GM18909 (cell line): ENCODE data around the gene YIF1A.
"Not testable (repeated sequence)": the region's sequence is repeated elsewhere in the genome, so short reads cannot be mapped to it uniquely, and the experiment has no call there.

Experiments
- ATAC-seq: cut with Tn5 transposase; IDR thresholded peaks from one replicate; pipeline ENCODE4 v1.9.1; 2021; ENCODE audit warnings: mild to moderate bottlenecking; ENCODE audit not compliant: unreplicated experiment, poor library complexity

The YIF1A gene

DNA sequence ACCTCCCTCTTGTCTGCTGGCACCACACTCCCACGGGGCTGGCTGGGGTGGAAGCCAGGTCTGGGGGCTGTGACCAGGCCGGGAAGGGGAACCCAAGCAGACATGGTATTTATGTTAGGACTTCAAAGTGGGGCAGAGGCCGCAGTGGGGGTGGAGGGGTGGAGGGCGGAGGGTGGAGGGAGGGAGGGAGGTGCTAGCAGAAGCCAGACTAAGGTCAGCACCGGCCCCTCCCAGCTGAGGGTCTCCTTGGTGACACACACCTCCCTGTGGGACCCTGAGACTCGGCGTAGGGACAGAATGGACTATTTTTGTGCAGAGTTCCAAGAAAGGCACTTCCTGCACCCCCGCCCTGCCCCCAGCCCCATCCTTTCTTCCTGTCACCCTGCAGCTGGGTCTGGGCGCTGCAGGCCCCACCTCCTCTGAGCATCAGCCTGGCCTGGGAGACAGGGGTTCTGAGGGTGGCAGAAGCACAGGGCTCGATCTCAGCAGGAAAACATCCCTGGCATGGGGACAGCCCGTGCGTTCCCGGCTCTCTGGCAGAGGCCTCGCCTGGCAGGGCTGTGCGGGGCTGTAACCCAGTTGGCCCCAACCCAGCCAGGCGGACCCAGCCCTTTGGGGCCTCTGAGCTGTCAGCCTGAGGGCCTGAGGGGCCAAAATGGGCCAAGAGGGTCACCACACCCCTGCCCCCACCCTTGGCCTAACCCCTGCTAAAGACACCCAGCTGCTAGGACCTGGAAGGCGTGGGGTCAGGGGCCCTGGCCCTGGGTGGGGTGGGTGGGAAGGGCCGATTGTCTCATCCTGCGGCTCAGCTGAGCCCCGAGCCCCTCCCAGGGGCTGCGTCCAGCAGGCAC, 37.5 kb upstream of the YIF1A start:
- ATAC-seq, result no peak

DNA sequence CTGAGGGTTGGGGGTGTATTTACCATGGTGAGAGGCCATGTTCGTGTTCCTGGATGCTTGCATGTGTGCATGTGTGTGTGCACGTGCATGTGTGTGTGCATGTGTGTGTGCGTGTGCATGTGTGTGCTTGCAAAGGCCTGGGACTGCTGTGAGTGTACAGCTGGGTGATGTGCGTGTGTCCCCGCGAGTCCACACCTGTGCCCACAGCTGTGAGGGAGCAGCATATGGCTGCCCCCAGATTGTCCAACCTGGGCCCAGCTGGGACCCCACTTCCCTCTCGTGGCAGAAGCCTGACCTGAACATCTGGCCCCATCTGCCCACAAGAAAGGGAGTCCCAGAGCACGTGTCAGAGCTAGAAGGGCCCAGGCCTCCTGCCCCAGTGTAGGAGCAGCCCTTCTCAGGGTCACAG, 36.3 kb upstream of the YIF1A start:
- no peak for ATAC-seq

DNA sequence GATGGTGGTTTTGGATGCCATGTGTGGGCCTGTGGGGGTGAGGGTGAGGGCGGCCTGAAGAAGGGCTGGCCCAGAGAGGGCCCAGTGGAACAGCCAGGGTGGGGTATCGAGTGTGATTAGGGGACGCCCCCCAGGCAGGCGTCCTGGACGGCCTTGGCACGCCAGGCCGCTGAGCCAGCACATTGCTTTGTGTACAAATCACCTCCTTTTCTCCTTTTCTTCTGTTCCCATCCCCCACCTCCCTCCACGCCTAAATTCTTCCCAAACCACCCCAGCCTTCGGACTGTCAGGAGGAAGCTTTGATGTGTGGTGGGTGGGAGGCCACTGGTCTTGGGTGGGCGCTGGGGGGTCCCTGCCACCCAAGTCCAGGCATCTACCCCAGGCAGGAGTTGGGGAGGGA, 35.7 kb upstream of the YIF1A start:
- no peak for ATAC-seq

DNA sequence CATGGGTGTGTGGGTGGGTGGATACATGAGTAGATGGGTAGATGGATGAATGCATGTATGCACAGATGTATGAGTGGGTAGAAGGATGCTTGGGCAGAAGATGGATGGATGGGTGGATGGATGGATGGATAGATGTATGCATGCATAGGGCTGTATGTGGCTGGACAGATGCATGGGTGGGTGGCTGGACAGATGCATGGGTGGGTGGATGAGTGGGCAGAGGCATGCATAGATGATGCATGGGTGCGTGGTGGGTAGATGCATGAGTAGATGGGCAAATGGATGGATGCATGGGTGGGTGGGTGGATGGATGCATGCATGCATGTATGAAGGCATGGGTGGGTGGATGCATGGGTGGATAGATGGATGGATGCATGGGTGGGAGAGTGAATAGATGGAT, 34.7 kb upstream of the YIF1A start:
- ATAC-seq, result no peak

DNA sequence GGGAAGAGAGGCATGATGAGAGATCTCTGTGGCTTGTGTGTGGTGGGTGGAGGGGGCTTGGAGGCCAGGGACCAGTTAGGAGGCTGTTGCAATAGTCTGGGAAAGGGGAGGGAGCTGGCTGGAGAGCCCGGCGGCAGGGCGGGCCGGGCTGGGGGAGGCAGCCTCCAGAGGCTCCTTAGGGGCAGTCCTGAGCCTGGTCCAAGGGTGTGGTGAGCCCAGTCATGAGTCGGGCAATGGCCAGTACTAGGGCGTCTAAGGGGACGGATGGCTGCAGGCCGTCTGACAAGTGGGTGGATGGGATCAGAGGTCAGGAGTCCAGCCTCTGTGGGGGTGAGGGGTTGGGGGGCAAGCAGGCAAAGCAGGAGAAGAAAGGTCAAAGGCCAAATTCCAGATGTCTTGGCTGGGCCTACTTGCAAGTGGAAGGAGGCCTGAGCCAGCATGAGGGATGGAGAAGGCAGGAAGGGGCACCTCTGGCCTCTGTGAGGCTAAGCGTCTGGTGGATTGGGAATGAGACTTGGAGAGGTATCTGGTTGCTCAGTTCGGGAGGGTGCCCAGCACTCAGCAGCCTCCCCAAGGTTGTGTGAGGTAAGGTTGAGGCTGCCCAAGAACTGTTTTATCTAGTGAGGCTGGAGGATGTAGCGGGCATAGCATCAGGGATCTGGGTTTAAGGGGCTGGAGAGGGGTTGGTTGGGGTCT, 33.9 kb upstream of the YIF1A start:
- no peak for ATAC-seq

DNA sequence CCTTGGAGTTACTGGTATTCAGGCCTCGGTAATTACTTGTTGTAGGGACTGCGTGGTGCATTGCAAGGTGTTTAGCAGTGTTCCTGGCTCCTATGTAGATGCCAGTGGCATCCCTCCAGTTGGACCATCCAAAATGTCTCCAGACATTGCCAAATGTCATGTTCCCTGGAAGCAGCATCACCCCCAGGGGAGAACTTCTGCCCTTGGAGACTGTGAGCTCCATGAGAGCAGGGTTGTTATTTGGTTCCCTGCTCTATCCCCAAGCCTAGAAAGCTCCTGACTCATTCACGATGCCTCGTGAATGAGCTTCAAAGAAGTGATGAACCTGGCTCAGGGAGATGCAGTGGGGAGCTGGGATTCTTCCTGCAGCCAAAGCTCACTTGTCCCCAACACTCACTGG, 32.7 kb upstream of the YIF1A start:
- no peak for ATAC-seq

DNA sequence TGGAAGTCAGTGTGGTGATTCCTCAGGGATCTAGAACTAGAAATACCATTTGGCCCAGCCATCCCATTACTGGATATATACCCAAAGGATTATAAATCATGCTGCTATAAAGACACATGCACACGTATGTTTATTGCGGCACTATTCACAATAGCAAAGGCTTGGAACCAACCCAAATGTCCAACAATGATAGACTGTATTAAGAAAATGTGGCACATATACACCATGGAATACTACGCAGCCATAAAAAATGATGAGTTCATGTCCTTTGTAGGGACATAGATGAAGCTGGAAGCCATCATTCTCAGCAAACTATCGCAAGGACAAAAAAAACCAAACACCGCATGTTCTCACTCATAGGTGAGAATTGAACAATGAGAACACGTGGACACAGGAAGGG, 31.8 kb upstream of the YIF1A start:
- ATAC-seq, result not testable (repeated sequence)

DNA sequence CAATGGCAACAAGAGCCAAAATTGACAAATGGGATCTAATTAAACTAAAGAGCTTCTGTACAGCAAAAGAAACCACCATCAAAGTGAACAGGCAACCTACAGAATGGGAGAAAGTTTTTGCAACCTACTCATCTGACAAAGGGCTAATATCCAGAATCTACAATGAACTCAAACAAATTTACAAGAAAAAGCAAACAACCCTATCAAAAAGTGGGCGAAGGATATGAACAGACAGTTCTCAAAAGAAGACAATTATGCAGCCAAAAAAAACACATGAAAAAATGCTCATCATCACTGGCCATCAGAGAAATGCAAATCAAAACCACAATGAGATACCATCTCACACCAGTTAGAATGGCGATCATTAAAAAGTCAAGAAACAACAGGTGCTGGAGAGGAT, 31.3 kb upstream of the YIF1A start:
- not testable (repeated sequence) for ATAC-seq

DNA sequence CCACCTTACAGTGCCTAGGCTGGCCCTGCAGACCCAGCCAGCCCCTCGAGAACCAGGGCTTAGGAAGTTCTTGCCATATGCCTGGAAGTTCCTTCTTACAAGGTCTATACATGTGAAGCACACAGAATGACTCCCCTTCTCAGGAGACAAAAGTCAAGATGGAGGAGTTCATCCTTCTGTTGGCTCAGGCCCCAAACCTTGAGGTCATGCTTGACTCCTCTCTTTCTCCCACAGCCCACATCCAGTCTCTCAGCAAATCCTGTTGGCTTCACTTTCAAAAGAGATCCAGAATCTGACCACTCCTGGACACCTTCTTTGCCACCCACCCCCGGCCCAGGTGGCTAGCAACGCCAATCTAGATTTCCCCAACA, 29.6 kb upstream of the YIF1A start:
- ATAC-seq, result no peak

DNA sequence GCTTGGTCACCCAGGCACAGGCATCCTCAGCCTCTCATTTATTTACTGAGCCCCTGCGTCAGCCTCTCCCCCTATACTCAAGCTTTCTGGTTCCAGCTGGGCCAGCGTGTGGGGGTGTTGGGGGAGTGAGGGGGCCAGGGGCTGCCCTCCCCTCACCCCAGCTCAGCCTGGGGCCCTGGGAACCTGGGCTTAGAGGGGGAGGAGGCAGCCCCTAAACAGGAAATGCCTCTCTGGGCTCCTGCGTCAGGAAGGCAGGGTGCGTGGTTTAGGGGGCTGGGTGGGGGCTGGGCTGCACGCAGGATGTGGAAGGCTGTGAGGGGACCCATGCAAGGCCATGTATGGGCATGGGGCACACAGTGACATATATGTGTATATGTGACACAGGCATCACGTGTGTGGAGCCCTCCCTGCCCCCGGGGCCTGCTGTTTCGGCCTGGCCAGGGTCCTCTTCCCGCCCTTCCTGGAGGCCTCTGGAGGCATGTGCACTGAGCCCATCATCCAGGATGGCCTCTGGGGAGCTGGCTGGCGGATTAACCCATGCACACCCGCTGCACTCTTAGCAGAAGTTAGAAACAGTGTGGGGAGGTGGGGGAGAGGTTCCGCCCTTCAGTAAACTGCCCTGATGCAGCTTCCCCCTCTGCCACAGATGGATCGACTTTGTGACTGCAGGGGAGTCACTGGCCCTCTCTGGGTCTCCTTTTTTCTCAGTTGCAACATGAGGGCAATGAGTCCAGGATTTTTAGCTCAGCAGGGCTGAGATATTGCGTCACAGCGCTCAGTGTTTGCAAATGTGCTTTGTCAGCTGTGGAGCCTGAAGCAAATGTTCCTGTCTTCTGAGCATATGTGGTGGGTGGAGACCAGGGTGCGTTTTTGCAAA, 29.0 kb upstream of the YIF1A start:
- ATAC-seq, result no peak

DNA sequence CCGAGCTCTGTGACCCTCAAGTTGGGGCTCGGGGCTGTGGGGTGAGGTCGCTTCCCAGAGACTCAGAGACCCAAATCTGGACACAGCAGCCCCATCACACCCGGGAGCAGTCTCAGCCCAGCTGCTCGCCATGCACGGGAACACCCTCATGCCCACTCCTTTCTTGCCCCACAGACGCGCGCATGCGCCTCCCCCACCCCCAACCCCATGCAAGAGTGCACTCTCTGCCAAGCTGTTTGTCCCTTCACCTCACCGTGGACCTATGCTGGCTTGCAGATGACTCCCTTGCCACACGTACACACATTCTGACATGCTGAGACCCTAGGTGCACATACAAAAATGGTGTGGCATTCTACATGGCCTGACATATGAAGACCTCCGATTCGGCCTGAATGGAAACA, 28.4 kb upstream of the YIF1A start:
- ATAC-seq, result no peak

DNA sequence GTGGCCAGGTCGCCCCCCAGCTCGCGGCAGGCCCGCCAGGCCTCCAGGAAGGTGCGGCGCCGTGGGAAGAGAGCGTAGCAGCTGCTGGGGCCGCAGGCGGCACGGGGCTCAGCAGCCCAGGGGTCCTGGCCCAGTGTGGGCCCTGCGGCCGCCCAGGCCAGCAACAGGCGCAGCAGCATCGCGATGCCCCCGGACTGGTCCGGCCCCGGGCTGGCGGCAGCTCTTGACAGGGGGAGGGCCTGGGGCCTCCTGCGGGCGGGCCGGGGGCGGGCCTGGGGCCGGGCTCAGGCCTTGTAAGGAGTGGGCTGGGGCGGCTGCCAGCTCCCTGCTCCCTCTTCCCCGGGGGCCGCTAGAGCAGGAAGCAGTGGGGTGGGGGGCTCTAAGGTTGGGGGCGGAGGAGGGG, 27.9 kb upstream of the YIF1A start, which contains the start of gene CD248:
TSS of gene CD248 (minus strand) at position 196 of the 403 bp plus-strand sequence. CDS start at position 179, 17 bp downstream.
- ATAC-seq, result no peak

DNA sequence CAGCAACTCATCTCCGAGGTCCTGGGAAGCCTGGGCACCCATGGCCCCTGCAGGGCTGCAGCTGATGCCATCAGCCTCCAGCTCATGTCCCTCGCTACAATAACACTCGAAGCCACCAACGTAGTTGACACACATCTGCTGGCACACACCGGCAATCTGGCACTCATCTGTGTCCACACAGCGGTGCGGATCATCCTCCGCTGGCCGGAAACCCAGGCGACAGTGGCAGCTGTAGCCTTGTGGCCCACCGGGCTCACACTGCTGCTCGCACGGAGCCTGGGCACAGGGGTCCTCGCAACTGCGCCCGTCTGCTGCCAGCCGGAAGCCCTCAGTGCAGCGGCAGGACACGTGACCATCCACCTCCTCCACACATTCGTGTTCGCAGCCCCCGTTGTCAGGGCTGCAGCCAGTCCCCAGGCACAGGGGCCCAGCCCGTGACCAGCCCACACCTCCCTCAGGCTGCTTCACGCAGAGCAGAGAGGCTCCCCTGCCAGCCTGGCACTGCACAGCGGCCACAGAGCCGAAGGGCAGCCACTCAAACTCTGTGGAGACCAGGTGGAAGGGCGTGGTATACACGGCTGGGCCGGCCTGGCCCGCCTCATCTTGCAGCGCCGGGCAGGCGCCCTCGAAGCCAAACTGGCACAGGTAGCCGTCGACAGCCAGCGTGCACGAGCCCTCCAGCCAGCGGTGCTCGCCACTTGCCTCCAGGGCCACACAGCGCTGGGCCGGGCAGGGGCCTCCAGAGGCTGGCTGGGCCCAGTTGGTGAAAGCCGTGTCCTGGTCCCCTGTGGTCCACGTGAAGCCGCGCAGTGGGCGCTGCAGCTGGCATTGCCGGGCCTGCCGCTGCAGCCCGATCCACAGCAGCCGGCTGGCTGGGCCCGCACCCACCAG, 27.2 kb upstream of the YIF1A start:
- ATAC-seq, result no peak

DNA sequence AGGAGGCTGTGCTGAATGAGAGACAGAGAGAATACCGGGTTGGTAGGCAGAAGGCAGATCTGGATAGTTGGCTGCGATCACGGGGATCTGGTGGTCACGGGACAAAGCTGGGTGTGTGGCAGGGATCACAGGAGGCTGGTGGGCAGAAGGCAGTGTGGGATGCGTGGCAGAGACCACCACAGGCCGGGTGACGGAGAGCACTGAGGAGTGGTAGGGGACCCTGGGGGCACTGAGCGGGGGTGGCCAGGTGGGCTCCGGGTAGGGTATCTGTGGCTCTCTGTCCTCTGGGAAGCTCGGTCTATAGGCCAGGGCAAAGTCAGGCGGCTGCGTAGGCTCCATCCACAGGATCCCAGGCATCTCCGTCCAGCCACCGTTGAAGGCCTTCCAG, 26.5 kb upstream of the YIF1A start:
- ATAC-seq, result no peak

DNA sequence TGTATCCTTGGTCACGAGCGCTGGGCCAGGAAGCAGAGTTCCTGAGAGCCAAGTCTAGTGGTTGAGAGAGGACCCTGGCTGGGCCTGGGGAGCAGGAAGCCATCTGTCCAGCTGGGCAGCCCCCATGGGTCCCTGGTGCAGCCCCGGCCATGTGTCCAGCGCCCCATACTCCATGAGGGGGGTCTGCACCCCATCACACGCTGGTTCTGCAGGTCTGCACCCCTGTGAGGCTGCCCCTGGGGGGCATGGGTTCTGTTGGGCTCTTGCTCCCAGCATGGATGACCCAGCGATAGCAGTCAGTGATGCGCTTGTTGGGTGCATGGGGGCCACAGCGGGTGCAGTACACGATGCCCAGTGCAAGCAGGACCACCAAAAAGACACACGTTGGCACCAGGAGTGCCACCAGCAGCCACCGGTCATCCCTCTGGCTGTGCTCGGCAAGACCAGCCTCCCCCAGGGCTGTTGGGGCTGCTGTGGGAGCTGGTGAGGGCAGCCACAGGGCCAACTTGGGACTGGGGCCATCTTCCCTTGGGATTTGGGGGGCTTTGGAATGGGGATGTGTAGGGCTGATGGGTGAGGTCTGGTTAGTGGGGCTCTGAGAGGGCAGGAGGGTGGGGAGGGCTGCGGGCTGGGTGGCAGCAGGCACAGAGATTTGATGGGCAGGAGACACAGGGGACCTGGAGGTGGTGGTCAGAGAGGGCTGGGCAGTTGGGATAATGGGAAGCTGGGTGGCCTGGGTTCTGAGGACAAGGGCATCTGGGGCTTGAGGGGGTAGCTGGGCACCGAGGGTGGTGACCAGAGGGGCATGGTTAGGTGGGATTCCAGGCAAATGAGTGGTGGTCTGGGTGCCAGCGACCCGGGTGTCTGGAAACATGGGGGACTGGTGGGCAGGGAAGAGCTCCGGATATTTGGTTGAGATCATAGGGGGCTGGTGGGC, 25.9 kb upstream of the YIF1A start:
- no peak for ATAC-seq

DNA sequence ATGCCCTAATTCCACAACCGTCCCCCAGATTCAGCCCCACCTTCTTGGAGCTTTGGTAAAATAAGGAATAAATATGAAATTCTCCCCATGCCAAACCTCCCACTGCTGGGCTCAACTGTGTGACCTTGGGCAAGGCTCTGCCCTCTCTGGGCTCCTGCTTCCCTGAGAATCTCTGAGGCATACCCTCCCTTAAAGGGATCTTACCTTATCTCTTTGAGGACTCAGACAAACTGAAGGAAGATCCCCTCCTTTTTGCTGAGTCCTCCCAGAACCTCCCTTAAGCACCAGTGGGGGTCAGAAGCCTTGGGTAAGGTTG, 25.2 kb upstream of the YIF1A start:
- no peak for ATAC-seq

DNA sequence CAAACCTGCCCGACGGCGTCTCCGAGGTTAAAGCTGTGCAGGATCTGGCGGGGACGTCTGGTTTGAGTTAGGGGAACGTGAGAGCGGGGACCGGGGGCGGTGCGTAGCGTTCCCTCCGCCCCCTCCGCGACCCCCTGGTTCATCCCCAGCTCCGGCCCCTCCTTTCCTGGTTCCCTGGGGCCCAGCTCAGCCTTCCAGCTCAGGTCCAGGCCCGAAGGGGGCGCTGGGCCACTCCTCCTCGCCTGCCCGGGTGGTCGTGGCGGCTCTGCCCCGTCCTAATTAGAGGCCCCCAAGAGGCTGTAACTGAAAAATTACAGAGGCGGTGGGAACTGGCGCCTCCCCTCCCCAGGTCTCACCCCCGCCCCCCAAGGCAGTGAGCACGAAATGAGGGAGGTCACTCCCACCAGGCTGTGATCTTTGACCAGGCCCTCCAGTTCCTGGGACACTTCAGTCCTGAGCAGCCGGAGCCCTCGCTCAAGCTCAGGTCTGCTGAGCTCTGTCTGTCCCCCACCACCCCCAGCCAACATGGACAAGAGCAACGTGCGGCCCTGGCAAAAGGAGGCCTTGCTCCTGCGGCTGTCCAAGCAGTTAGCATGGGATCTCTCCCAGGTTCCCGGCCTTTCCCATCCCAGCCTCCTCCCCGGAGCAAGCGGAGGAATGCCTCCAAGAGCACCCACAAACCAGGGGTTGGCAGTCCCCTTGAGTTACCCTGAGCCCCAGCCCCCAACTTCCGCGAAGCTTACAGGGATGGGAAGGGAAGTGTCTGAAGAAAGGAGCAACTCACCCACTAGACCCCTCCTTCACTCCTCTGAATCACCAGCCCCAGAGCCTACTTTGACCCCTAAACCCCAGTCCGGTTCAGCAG, 24.6 kb upstream of the YIF1A start:
- ATAC-seq, result no peak
